ENCODE measurements around the gene GNG13. TPM values are rescaled to one million over a fixed set of nuclear protein-coding genes. Genes with fewer than 3 reads are reported as not detected.

Gene GNG13
- total RNA-seq, 1 experiment from 2014 or later: not detected

DNA sequence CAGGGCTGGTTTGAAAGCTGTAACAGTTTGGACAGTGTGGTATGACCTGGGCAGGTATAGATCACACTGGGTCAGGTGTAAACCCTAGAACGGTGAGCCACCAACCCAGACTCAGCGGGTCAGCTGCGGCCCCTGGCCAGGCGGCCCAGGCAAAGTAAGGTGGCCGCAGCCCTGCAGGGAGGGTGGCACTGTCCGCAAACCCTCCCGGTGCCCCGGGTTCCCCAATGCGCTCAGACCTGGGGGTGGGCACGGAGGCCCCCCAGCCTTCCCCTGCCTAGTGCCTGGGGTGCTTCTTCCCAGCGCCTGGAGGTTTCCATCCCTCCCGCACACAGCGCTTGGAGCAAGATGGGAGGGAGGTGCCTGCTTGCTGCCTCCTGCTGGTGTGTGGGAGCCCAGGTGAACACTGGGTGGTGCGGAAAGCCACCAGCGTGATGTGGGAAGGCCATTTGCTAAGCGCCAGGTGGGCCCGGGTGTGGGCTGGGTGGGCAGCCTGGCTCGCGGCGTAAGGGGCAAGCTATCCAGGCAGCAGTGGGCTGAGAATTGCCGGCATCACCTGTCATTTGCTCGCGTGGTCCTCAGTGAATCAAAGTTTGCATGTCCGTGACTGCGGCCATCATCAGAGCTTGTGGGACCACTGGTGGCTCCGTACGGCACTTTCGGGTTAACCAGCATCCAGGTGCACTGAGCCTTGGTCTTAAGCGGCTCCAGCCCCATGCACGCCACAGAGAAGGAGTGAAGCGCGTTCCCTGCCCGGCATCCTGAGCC lies 47.3 kb upstream of the GNG13 start:
- no peak overlapping the region for H3K27ac Mint-ChIP-seq (ENCODE audit: unreplicated experiment)

DNA sequence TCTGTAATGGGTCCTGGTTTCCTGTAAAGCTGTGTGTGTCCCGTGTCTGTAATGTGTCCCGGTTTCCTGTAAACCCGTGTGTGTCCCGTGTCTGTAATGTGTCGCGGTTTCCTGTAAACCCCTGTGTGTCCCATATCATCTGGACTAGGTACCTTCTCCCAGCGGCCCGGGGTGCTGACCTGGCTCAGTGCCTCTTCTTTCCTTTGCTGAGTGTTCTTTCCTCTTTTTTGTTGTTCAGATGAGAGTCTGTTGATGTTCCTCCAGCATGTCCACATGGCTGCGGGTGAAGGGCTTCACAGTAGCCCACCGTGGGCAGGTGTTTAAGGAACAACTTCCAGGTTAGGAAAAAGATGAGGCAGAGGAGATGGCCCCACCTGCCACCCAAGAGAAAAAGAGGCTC lies 46.6 kb upstream of the GNG13 start:
- Histone ChIP-seq H3K27me3 (replicated peaks; ENCODE audit: control insufficient read depth, insufficient read depth, low read length) (no peaks in the 10 kb centered on the region), H3K4me1 (no peaks in the 10 kb centered on the region), H3K9me3 (no peaks in the 10 kb centered on the region; the same call in 1 of the 2 replicates), H3K36me3 (ENCODE audit: control insufficient read depth, insufficient read depth, low read length) (no peaks in the 10 kb centered on the region), H3K4me3 (ENCODE audit: low read depth, low read length) (no peak overlapping the region)
- ChIA-PET POLR2A (no interaction called here), CTCF (no interaction called here)
- BruUV-seq (replicated peaks): no TSS peak
- Mint-ChIP-seq H3K9me3 (ENCODE audit: unreplicated experiment) (no peaks in the 10 kb centered on the region), H3K27me3 (ENCODE audit: insufficient read depth, unreplicated experiment) (peaks cover 3% of the 10 kb centered on the region), H3K36me3 (ENCODE audit: insufficient read depth, unreplicated experiment) (peaks cover 10% of the 10 kb centered on the region), H3K27ac (ENCODE audit: unreplicated experiment) (no peak overlapping the region), H3K4me3 (ENCODE audit: unreplicated experiment) (no peak overlapping the region), H3K4me1 (ENCODE audit: low read depth, unreplicated experiment) (no peaks in the 10 kb centered on the region)
- TF ChIP-seq, protein P1, sequence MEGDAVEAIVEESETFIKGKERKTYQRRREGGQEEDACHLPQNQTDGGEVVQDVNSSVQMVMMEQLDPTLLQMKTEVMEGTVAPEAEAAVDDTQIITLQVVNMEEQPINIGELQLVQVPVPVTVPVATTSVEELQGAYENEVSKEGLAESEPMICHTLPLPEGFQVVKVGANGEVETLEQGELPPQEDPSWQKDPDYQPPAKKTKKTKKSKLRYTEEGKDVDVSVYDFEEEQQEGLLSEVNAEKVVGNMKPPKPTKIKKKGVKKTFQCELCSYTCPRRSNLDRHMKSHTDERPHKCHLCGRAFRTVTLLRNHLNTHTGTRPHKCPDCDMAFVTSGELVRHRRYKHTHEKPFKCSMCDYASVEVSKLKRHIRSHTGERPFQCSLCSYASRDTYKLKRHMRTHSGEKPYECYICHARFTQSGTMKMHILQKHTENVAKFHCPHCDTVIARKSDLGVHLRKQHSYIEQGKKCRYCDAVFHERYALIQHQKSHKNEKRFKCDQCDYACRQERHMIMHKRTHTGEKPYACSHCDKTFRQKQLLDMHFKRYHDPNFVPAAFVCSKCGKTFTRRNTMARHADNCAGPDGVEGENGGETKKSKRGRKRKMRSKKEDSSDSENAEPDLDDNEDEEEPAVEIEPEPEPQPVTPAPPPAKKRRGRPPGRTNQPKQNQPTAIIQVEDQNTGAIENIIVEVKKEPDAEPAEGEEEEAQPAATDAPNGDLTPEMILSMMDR (IDR thresholded peaks at IDR 0.05; ENCODE audit: insufficient read depth in 1 of 2, low read depth in 1 of 2, low read length in 1 of 2, severe bottlenecking in 1 of 2, unreplicated experiment in 1 of 2): no peak
- no peak for DNase-seq
- intact Hi-C loops (cut with micrococcal nuclease; ENCODE audit: unreplicated experiment): no loop called here

More for the DNA sequence above, 47.3 kb upstream of the GNG13 start:
- Histone ChIP-seq H3K27me3 (replicated peaks; ENCODE audit: control insufficient read depth, insufficient read depth, low read length) (no peaks in the 10 kb centered on the region), H3K4me1 (no peaks in the 10 kb centered on the region), H3K4me3 (ENCODE audit: low read depth, low read length) (no peak overlapping the region), H3K9me3 (no peaks in the 10 kb centered on the region; the same call in 1 of the 2 replicates), H3K36me3 (ENCODE audit: control insufficient read depth, insufficient read depth, low read length) (no peaks in the 10 kb centered on the region)
- Mint-ChIP-seq H3K4me1 (ENCODE audit: low read depth, unreplicated experiment) (no peaks in the 10 kb centered on the region), H3K27me3 (ENCODE audit: insufficient read depth, unreplicated experiment) (peaks cover 3% of the 10 kb centered on the region), H3K4me3 (ENCODE audit: unreplicated experiment) (no peak overlapping the region), H3K36me3 (ENCODE audit: insufficient read depth, unreplicated experiment) (peaks cover 10% of the 10 kb centered on the region), H3K9me3 (ENCODE audit: unreplicated experiment) (no peaks in the 10 kb centered on the region)
- intact Hi-C loops (cut with micrococcal nuclease; ENCODE audit: unreplicated experiment): no loop called here
- ChIA-PET POLR2A (no interaction called here), CTCF (no interaction called here)
- no peak for DNase-seq
- TF ChIP-seq, protein P1 (IDR thresholded peaks at IDR 0.05; ENCODE audit: insufficient read depth in 1 of 2, low read depth in 1 of 2, low read length in 1 of 2, severe bottlenecking in 1 of 2, unreplicated experiment in 1 of 2): no peak
- BruUV-seq (replicated peaks): no TSS peak

DNA sequence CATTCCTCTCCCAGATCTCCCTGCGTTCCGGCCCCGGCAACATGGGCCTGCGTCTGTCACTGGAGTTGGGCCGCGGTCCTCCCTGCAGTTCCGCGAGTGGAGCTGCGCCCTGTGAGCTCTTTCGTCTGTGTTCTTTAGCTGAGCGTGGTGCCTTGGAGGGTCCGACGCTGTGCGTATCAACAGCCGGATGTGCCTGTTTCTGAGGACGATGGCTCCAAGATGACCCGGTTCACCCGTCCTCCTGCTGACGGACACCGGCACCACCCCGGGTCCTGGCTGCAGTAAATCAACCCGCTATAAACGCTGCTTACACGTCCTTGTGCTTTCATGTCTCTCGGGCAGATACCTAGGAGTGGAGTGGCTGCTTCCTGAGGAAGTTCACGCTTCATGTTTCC lies 44.8 kb upstream of the GNG13 start:
- Histone ChIP-seq H3K27me3 (replicated peaks; ENCODE audit: control insufficient read depth, insufficient read depth, low read length) (no peaks in the 10 kb centered on the region), H3K4me3 (ENCODE audit: low read depth, low read length) (no peak overlapping the region), H3K4me1 (no peaks in the 10 kb centered on the region), H3K36me3 (ENCODE audit: control insufficient read depth, insufficient read depth, low read length) (no peaks in the 10 kb centered on the region), H3K9me3 (no peaks in the 10 kb centered on the region)
- Mint-ChIP-seq H3K36me3 (ENCODE audit: insufficient read depth, unreplicated experiment) (peaks cover 5% of the 10 kb centered on the region), H3K27ac (ENCODE audit: unreplicated experiment) (no peak overlapping the region), H3K9me3 (ENCODE audit: unreplicated experiment) (no peaks in the 10 kb centered on the region), H3K4me3 (ENCODE audit: unreplicated experiment) (no peak overlapping the region), H3K4me1 (ENCODE audit: low read depth, unreplicated experiment) (no peaks in the 10 kb centered on the region), H3K27me3 (ENCODE audit: insufficient read depth, unreplicated experiment) (peaks cover 3% of the 10 kb centered on the region)
- no peak for DNase-seq
- intact Hi-C loops (cut with micrococcal nuclease; ENCODE audit: unreplicated experiment): no loop called here
- CTCF ChIA-PET: no interaction called here
- POLR2A ChIA-PET: no interaction called here
- TF ChIP-seq, protein P1 (IDR thresholded peaks at IDR 0.05; ENCODE audit: insufficient read depth in 1 of 2, low read depth in 1 of 2, low read length in 1 of 2, severe bottlenecking in 1 of 2, unreplicated experiment in 1 of 2): no peak
- BruUV-seq (replicated peaks): no TSS peak

Measured in Caco-2 (cell line).